ENCODE data around the gene RFX8.
"Not testable (repeated sequence)": the region's sequence is repeated elsewhere in the genome, so short reads cannot be mapped to it uniquely, and the experiment has no call there.

The RFX8 gene

DNA sequence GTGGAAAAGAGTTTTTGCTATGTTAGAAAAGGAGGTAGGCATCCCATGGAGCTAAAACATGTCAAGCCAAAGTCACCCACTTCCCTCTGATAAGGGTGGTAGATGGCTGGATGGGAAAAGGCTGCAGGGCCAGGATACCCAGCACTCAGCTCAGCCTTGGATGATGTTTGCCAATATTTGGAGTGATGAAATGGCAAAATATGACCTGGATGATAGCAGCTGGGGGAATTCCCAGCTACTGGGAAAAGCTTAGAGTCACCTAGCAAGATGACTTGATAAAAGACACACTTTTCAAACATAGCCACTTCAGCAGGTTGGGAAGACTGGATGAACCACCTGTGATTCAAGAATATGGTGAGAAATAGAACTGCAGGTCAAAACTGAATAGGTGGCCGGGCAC is 10.1 kb downstream of the RFX8 start:
- Histone ChIP-seq H3K4me3 (ENCODE audit: low read length) (no peak overlapping the region), H3K23ac (ENCODE audit: low read length) (no peak overlapping the region), H2AK5ac (ENCODE audit: low read length) (no peak overlapping the region), H4K5ac (ENCODE audit: low read length) (no peak overlapping the region), H3K18ac (ENCODE audit: low read length) (no peak overlapping the region), H3K27me3 (ENCODE audit: insufficient read depth, low read length, poor library complexity) (no peaks in the 10 kb centered on the region), H3K27ac (ENCODE audit: low read depth, low read length) (no peak overlapping the region), H3K79me2 (ENCODE audit: control insufficient read depth, insufficient read depth, low read length) (no peaks in the 10 kb centered on the region), H3K56ac (ENCODE audit: low read length) (no peak overlapping the region), H2BK120ac (ENCODE audit: low read depth, low read length) (no peak overlapping the region), H3K36me3 (ENCODE audit: control insufficient read depth, insufficient read depth, low read length) (no peaks in the 10 kb centered on the region), H4K8ac (ENCODE audit: low read depth, low read length) (no peak overlapping the region), H2BK5ac (ENCODE audit: low read length) (no peak overlapping the region), H3K79me1 (ENCODE audit: low read length) (no peaks in the 10 kb centered on the region), H3K4ac (ENCODE audit: low read depth, low read length) (no peak overlapping the region), H3K4me2 (ENCODE audit: low read length) (no peak overlapping the region), H3K9ac (ENCODE audit: low read length) (no peak overlapping the region), H2BK15ac (replicated peaks; ENCODE audit: low read depth) (no peak overlapping the region), H3K4me1 (ENCODE audit: control insufficient read depth, low read depth, low read length) (no peaks in the 10 kb centered on the region)
- no CpG with 5 or more reads among the region's 1 CpG for WGBS (ENCODE audit: extremely low coverage, insufficient coverage, low lambda C conversion rate)
- no peak for DNase-seq

- Histone ChIP-seq H4K8ac (ENCODE audit: low read depth, low read length) (no peak overlapping the region), H3K4me2 (ENCODE audit: low read length) (no peak overlapping the region), H3K4me1 (ENCODE audit: control insufficient read depth, low read depth, low read length) (no peaks in the 10 kb centered on the region), H3K23ac (ENCODE audit: low read length) (no peak overlapping the region), H3K18ac (ENCODE audit: low read length) (no peak overlapping the region), H3K4me3 (ENCODE audit: low read length) (no peak overlapping the region), H3K4ac (ENCODE audit: low read depth, low read length) (no peak overlapping the region), H3K56ac (ENCODE audit: low read length) (no peak overlapping the region), H3K36me3 (ENCODE audit: control insufficient read depth, insufficient read depth, low read length) (no peaks in the 10 kb centered on the region), H2BK120ac (ENCODE audit: low read depth, low read length) (no peak overlapping the region), H2BK5ac (ENCODE audit: low read length) (no peak overlapping the region), H2BK15ac (replicated peaks; ENCODE audit: low read depth) (no peak overlapping the region), H2AK5ac (ENCODE audit: low read length) (no peak overlapping the region), H3K79me2 (ENCODE audit: control insufficient read depth, insufficient read depth, low read length) (no peaks in the 10 kb centered on the region), H3K27ac (ENCODE audit: low read depth, low read length) (no peak overlapping the region), H3K79me1 (ENCODE audit: low read length) (no peaks in the 10 kb centered on the region), H3K9ac (ENCODE audit: low read length) (no peak overlapping the region), H4K5ac (ENCODE audit: low read length) (no peak overlapping the region), H3K27me3 (ENCODE audit: insufficient read depth, low read length, poor library complexity) (no peaks in the 10 kb centered on the region)
- WGBS (ENCODE audit: extremely low coverage, insufficient coverage, low lambda C conversion rate) = no CpG with 5 or more reads among the region's 11 CpGs
- no peak for DNase-seq
These were observed 10.8 kb downstream of the RFX8 start for GRCh38 chr2:101463911-101464641.

DNA sequence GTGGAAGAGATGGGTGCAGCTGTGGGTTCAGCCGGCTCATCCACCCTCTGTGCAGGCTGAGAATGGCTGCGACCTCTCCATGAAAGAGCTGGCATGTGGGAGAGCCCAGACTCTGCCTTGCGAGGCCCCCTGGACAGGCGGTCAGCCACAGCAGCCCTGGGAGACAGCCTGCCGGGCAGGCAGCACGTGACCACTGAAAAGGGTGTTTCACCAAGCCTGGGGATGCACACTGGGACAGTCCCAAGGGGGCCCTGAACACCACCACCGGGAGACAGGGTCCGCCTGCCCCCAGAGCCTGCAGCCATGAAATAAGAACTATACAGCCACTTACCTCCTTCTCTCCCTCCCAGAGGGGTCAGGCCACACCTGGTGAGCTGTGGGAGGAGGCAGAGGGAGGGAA is 11.5 kb downstream of the RFX8 start:
- no peak overlapping the region for H3K27ac ChIP-seq (ENCODE audit: low read depth, low read length)
- no peak overlapping the region for H2BK15ac ChIP-seq (replicated peaks; ENCODE audit: low read depth)
- H4K5ac ChIP-seq (ENCODE audit: low read length) = no peak overlapping the region

DNA sequence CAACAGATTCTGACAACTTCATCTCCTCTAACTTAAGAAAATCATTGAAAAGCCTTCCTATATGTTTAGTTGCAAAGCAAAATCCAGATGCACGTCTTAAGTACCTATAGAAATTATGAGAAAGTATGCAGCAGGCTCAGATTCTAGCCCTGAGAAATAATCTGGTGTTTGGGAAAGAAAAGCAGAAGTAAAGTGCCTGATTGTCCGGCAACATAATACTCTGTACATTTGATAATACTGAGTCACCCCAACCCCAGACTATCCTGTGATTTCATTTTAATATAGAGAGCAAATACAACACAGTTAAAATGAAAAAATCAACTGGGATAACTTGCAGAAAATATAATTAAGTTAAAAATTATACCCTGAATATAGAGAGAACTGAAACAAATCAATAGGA is 13.5 kb downstream of the RFX8 start:
- no peak overlapping the region for H3K4me2 ChIP-seq (ENCODE audit: low read length)
- H3K27ac ChIP-seq (ENCODE audit: low read depth, low read length) = no peak overlapping the region
- H2BK5ac ChIP-seq (ENCODE audit: low read length) = no peak overlapping the region
- H3K36me3 ChIP-seq (ENCODE audit: control insufficient read depth, insufficient read depth, low read length) = no peaks in the 10 kb centered on the region
- no peak overlapping the region for H2BK120ac ChIP-seq (ENCODE audit: low read depth, low read length)
- H3K79me2 ChIP-seq (ENCODE audit: control insufficient read depth, insufficient read depth, low read length) = no peaks in the 10 kb centered on the region
- no peak overlapping the region for H4K8ac ChIP-seq (ENCODE audit: low read depth, low read length)
- H3K23ac ChIP-seq (ENCODE audit: low read length) = no peak overlapping the region
- no peak for DNase-seq
- H2BK15ac ChIP-seq (replicated peaks; ENCODE audit: low read depth) = no peak overlapping the region
- H3K4me3 ChIP-seq (ENCODE audit: low read length) = no peak overlapping the region
- no peaks in the 10 kb centered on the region for H3K4me1 ChIP-seq (ENCODE audit: control insufficient read depth, low read depth, low read length)
- H4K5ac ChIP-seq (ENCODE audit: low read length) = no peak overlapping the region
- no peak overlapping the region for H3K4ac ChIP-seq (ENCODE audit: low read depth, low read length)
- H3K27me3 ChIP-seq (ENCODE audit: insufficient read depth, low read length, poor library complexity) = no peaks in the 10 kb centered on the region
- H3K9ac ChIP-seq (ENCODE audit: low read length) = no peak overlapping the region
- no peaks in the 10 kb centered on the region for H3K79me1 ChIP-seq (ENCODE audit: low read length)
- no CpG with 5 or more reads among the region's 2 CpGs for WGBS (ENCODE audit: extremely low coverage, insufficient coverage, low lambda C conversion rate)
- no peak overlapping the region for H3K18ac ChIP-seq (ENCODE audit: low read length)
- no peak overlapping the region for H2AK5ac ChIP-seq (ENCODE audit: low read length)
- H3K56ac ChIP-seq (ENCODE audit: low read length) = no peak overlapping the region

More for the DNA sequence above, 11.5 kb downstream of the RFX8 start:
- Histone ChIP-seq H2AK5ac (ENCODE audit: low read length) (no peak overlapping the region), H3K4me2 (ENCODE audit: low read length) (no peak overlapping the region), H3K4me3 (ENCODE audit: low read length) (no peak overlapping the region), H3K18ac (ENCODE audit: low read length) (no peak overlapping the region), H3K36me3 (ENCODE audit: control insufficient read depth, insufficient read depth, low read length) (no peaks in the 10 kb centered on the region), H3K79me2 (ENCODE audit: control insufficient read depth, insufficient read depth, low read length) (no peaks in the 10 kb centered on the region), H3K4me1 (ENCODE audit: control insufficient read depth, low read depth, low read length) (no peaks in the 10 kb centered on the region), H3K4ac (ENCODE audit: low read depth, low read length) (no peak overlapping the region), H2BK5ac (ENCODE audit: low read length) (no peak overlapping the region), H4K8ac (ENCODE audit: low read depth, low read length) (no peak overlapping the region), H3K56ac (ENCODE audit: low read length) (no peak overlapping the region), H3K23ac (ENCODE audit: low read length) (no peak overlapping the region), H3K79me1 (ENCODE audit: low read length) (no peaks in the 10 kb centered on the region), H2BK120ac (ENCODE audit: low read depth, low read length) (no peak overlapping the region), H3K27me3 (ENCODE audit: insufficient read depth, low read length, poor library complexity) (no peaks in the 10 kb centered on the region), H3K9ac (ENCODE audit: low read length) (no peak overlapping the region)
- no peak for DNase-seq
- no CpG with 5 or more reads among the region's 8 CpGs for WGBS (ENCODE audit: extremely low coverage, insufficient coverage, low lambda C conversion rate)

- no CpG with 5 or more reads among the region's 3 CpGs for WGBS (ENCODE audit: extremely low coverage, insufficient coverage, low lambda C conversion rate)
These were observed 20.5 kb downstream of the RFX8 start for GRCh38 chr2:101454408-101454807.

DNA sequence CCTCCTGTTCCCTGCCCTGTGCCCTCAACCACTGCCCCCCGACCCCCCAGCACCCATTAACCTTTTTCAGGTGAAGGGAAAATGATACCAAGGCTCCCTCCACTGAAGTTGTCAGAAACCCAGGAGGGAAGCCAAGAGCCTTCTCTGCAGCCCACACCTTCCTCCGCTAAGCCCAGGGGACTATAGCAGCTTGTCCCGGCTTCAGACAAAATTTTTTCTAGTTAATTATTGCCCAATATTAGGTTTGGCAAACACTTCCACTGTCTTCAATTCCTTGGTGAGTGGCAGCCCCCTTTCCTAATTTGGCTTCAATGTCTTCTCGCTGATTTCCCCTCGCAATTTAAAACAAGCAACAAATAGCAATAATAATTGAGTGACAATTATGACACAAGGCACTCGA is 23.9 kb downstream of the RFX8 start:
- WGBS (ENCODE audit: extremely low coverage, insufficient coverage, low lambda C conversion rate) = no CpG with 5 or more reads among the region's 6 CpGs
- Histone ChIP-seq H3K4ac (ENCODE audit: low read depth, low read length) (no peak overlapping the region), H4K5ac (ENCODE audit: low read length) (no peak overlapping the region), H3K4me2 (ENCODE audit: low read length) (no peak overlapping the region), H3K27me3 (ENCODE audit: insufficient read depth, low read length, poor library complexity) (no peaks in the 10 kb centered on the region), H3K79me2 (ENCODE audit: control insufficient read depth, insufficient read depth, low read length) (no peaks in the 10 kb centered on the region), H2BK5ac (ENCODE audit: low read length) (no peak overlapping the region), H3K9ac (ENCODE audit: low read length) (no peak overlapping the region), H3K36me3 (ENCODE audit: control insufficient read depth, insufficient read depth, low read length) (no peaks in the 10 kb centered on the region), H3K79me1 (ENCODE audit: low read length) (no peaks in the 10 kb centered on the region), H2BK15ac (replicated peaks; ENCODE audit: low read depth) (no peak overlapping the region), H3K56ac (ENCODE audit: low read length) (no peak overlapping the region), H3K4me3 (ENCODE audit: low read length) (no peak overlapping the region), H3K23ac (ENCODE audit: low read length) (no peak overlapping the region), H4K8ac (ENCODE audit: low read depth, low read length) (no peak overlapping the region), H3K4me1 (ENCODE audit: control insufficient read depth, low read depth, low read length) (no peaks in the 10 kb centered on the region), H2AK5ac (ENCODE audit: low read length) (no peak overlapping the region), H3K18ac (ENCODE audit: low read length) (no peak overlapping the region), H2BK120ac (ENCODE audit: low read depth, low read length) (no peak overlapping the region), H3K27ac (ENCODE audit: low read depth, low read length) (no peak overlapping the region)
- DNase-seq = no peak

More at GRCh38 chr2:101454408-101454807, 20.5 kb downstream of the RFX8 start:
- not testable (repeated sequence) for H3K79me1 ChIP-seq (ENCODE audit: low read length); H3K4me2 ChIP-seq (ENCODE audit: low read length); H4K8ac ChIP-seq (ENCODE audit: low read depth, low read length); H3K56ac ChIP-seq (ENCODE audit: low read length); H2AK5ac ChIP-seq (ENCODE audit: low read length); H3K4me1 ChIP-seq (ENCODE audit: control insufficient read depth, low read depth, low read length); H3K9ac ChIP-seq (ENCODE audit: low read length); H3K27ac ChIP-seq (ENCODE audit: low read depth, low read length); H4K5ac ChIP-seq (ENCODE audit: low read length); H3K79me2 ChIP-seq (ENCODE audit: control insufficient read depth, insufficient read depth, low read length); H3K18ac ChIP-seq (ENCODE audit: low read length); DNase-seq; H3K4me3 ChIP-seq (ENCODE audit: low read length); H2BK120ac ChIP-seq (ENCODE audit: low read depth, low read length); H3K23ac ChIP-seq (ENCODE audit: low read length); H3K36me3 ChIP-seq (ENCODE audit: control insufficient read depth, insufficient read depth, low read length); H3K27me3 ChIP-seq (ENCODE audit: insufficient read depth, low read length, poor library complexity); H3K4ac ChIP-seq (ENCODE audit: low read depth, low read length); H2BK15ac ChIP-seq (replicated peaks; ENCODE audit: low read depth); H2BK5ac ChIP-seq (ENCODE audit: low read length)
